GM23338 (cell line): ENCODE results near the gene IRF1. TPM values are rescaled to one million over a fixed set of nuclear protein-coding genes. Genes with fewer than 3 reads are reported as not detected.

Source experiments
- ATAC-seq: fragments of 200-7000 bp; cut with Tn5 transposase; 3 replicates; pipeline ENCODE4 v1.9.1; 2020
- DNase-seq: peaks from one replicate; pipeline ENCODE4 v3.0.0-alpha.2; 2015; ENCODE audit warnings: low spot score
- H2AFZ ChIP-seq: fragments of 200-600 bp; sonication (generic); 2 replicates; pipeline ENCODE4 v1.8.0; 2016; ENCODE audit warnings: antibody characterized with exemption, mild to moderate bottlenecking, moderate library complexity
- H3F3A ChIP-seq: fragments of 200-600 bp; sonication (generic); replicated peaks from 2 replicates; pipeline ENCODE4 v1.8.0; 2017; ENCODE audit warnings: antibody characterized with exemption, mixed run types, low read depth
- H3K27ac ChIP-seq: fragments of 200-600 bp; sonication (generic); 2 replicates; pipeline ENCODE4 v1.6.1; 2016; ENCODE audit warnings: low read depth
- H3K27me3 ChIP-seq: fragments of 200-600 bp; sonication (generic); 2 replicates; pipeline ENCODE4 v1.8.0; 2016; ENCODE audit warnings: mild to moderate bottlenecking, mixed run types, moderate library complexity; ENCODE audit not compliant: insufficient read depth
- H3K36me3 ChIP-seq: fragments of 200-600 bp; sonication (generic); 2 replicates; pipeline ENCODE4 v1.8.0; 2016; ENCODE audit warnings: mild to moderate bottlenecking; ENCODE audit not compliant: insufficient read depth
- H3K4me1 ChIP-seq: fragments of 200-600 bp; sonication (generic); 2 replicates; pipeline ENCODE4 v1.8.0; 2016; ENCODE audit warnings: mild to moderate bottlenecking, moderate library complexity; ENCODE audit not compliant: insufficient read depth
- H3K4me2 ChIP-seq: fragments of 200-600 bp; sonication (generic); 2 replicates; pipeline ENCODE4 v1.7.1; 2017; ENCODE audit warnings: mixed run types
- H3K4me3 ChIP-seq: fragments of 200-600 bp; sonication (generic); 2 replicates; pipeline ENCODE4 v1.6.1; 2016; ENCODE audit warnings: mixed run types
- H3K79me2 ChIP-seq: fragments of 200-600 bp; sonication (generic); replicated peaks from 2 replicates; pipeline ENCODE4 v1.8.0; 2017; ENCODE audit warnings: mild to moderate bottlenecking; ENCODE audit not compliant: insufficient read depth
- H3K9me2 ChIP-seq: fragments of 200-600 bp; sonication (generic); 2 replicates; pipeline ENCODE4 v1.8.0; 2017; ENCODE audit not compliant: insufficient read depth
- H4K20me1 ChIP-seq: fragments of 200-600 bp; sonication (generic); replicated peaks from 2 replicates; pipeline ENCODE4 v1.8.0; 2017; ENCODE audit warnings: mild to moderate bottlenecking; ENCODE audit not compliant: insufficient read depth
- H3K27ac Mint-ChIP-seq: 2 replicates; pipeline ENCODE4 v1.8.0; 2020; ENCODE audit warnings: inconsistent platforms, mild to moderate bottlenecking, moderate library complexity, mixed read lengths
- H3K27me3 Mint-ChIP-seq: 3 replicates; pipeline ENCODE4 v1.8.0; 2022; ENCODE audit warnings: low read depth, mild to moderate bottlenecking, moderate library complexity, mixed read lengths, inconsistent platforms; ENCODE audit not compliant: insufficient read depth, poor library complexity
- H3K36me3 Mint-ChIP-seq: 3 replicates; pipeline ENCODE4 v1.8.0; 2021; ENCODE audit warnings: low read depth, mild to moderate bottlenecking, inconsistent platforms, moderate library complexity, mixed read lengths
- H3K4me1 Mint-ChIP-seq: 3 replicates; pipeline ENCODE4 v1.8.0; 2020; ENCODE audit warnings: mild to moderate bottlenecking, inconsistent platforms, mixed read lengths
- H3K4me3 Mint-ChIP-seq: 3 replicates; pipeline ENCODE4 v1.8.0; 2021; ENCODE audit warnings: moderate library complexity, mild to moderate bottlenecking, inconsistent platforms, mixed read lengths
- H3K9me3 Mint-ChIP-seq: 3 replicates; pipeline ENCODE4 v1.8.0; 2020; ENCODE audit warnings: moderate library complexity, mild to moderate bottlenecking, inconsistent platforms, mixed read lengths
- CREB1 ChIP-seq: fragments of 250-450 bp; sonication (Bioruptor Pico); IDR thresholded peaks from 2 replicates; pipeline ENCODE4 v1.5.0; 2020; ENCODE audit warnings: low read depth, mild to moderate bottlenecking, moderate library complexity
- CTCF ChIP-seq, 2 experiments: fragments of 200-600 bp in 1 of 2; sonication (generic) in 1 of 2; conservative IDR thresholded peaks; 2 replicates each; pipeline versions ENCODE4 v1.5.1 to v1.6.1; 2016 to 2017; ENCODE audit warnings: antibody characterized with exemption in 2 of 2, low read depth in 2 of 2, mild to moderate bottlenecking in 2 of 2, moderate library complexity in 1 of 2
- ETS1 ChIP-seq: IDR thresholded peaks from 2 replicates; pipeline ENCODE4 v1.6.1; 2016; ENCODE audit warnings: antibody characterized with exemption
- EZH2 ChIP-seq: fragments of 200-600 bp; sonication (generic); IDR thresholded peaks from one replicate; pipeline ENCODE4 v1.8.0; 2017; ENCODE audit warnings: antibody characterized with exemption, mild to moderate bottlenecking, low read depth; ENCODE audit not compliant: unreplicated experiment
- POLR2AphosphoS5 ChIP-seq: IDR thresholded peaks from 2 replicates; pipeline ENCODE4 v1.6.1; 2016; ENCODE audit warnings: antibody characterized with exemption, low read depth
- STAT1 ChIP-seq: IDR thresholded peaks from one replicate; pipeline ENCODE4 v1.6.1; 2016; ENCODE audit warnings: antibody characterized with exemption; ENCODE audit not compliant: unreplicated experiment
- ZNF114 ChIP-seq: fragments of 250-450 bp; sonication (Bioruptor Pico); IDR thresholded peaks from 2 replicates; pipeline ENCODE4 v1.5.0; 2020; ENCODE audit warnings: mild to moderate bottlenecking, moderate library complexity
- ZNF331 ChIP-seq: fragments of 250-450 bp; sonication (Bioruptor Pico); IDR thresholded peaks from 2 replicates; pipeline ENCODE4 v1.5.0; 2020; ENCODE audit warnings: low read depth, mild to moderate bottlenecking, moderate library complexity
- ZNF462 ChIP-seq: fragments of 250-450 bp; sonication (Bioruptor Pico); IDR thresholded peaks from 2 replicates; pipeline ENCODE4 v1.5.0; 2020; ENCODE audit warnings: mild to moderate bottlenecking, moderate library complexity
- polyA plus RNA-seq: library from polyadenylated mRNA; unstranded; fragments of >200 nt; fragmentation: Nextera tagmentation; extraction: Ambion mirVana; gene quantifications from 2 replicates; pipeline ENCODE4 v1.2.1, GENCODE V29; 2016
- total RNA-seq: library from RNA; depleted of rRNA; stranded (reverse); fragments of >200 nt; shearing (Covaris generic); gene quantifications from 2 replicates; pipeline ENCODE4 v1.2.3, GENCODE V29; 2014

Gene IRF1
- total and polyA plus RNA-seq, 2 experiments from 2014 or later, result 6.9 to 8.6 TPM

GRCh38 chr5:132462333-132462732 lies 28.2 kb downstream of the IRF1 start (continued):
- TF ChIP-seq ZNF462 (CRISPR knock-in tag) (no peak), POLR2AphosphoS5 (no peak), ZNF114 (CRISPR knock-in tag) (no peak), ETS1 (no peak), STAT1 (no peak), ZNF331 (CRISPR knock-in tag) (no peak), EZH2 (no peak)

- DNase-seq (no peak), ATAC-seq (no peak)
- Mint-ChIP-seq H3K9me3 (no peaks in the 10 kb centered on the region; the same call in 2 of the 3 replicates), H3K27ac (no peak overlapping the region), H3K27me3 (peaks cover 6% of the 10 kb centered on the region), H3K36me3 (no peaks in the 10 kb centered on the region; the same call in 2 of the 3 replicates), H3K4me1 (peaks cover 35% of the 10 kb centered on the region), H3K4me3 (no peak overlapping the region)
- Histone ChIP-seq H4K20me1 (no peaks in the 10 kb centered on the region), H3K4me2 (no peak overlapping the region), H2AFZ (no peak overlapping the region), H3K4me3 (no peak overlapping the region), H3K79me2 (no peaks in the 10 kb centered on the region), H3K9me2 (no peaks in the 10 kb centered on the region), H3K36me3 (no peaks in the 10 kb centered on the region), H3K4me1 (peaks cover 22% of the 10 kb centered on the region), H3K27ac (no peak overlapping the region), H3F3A (0 out of 2 replicates have a peak, but pooled peaks cover 4% of the 10 kb centered on the region), H3K27me3 (no peaks in the 10 kb centered on the region)
- no peak for TF ChIP-seq POLR2AphosphoS5
- TF ChIP-seq CTCF (conservative IDR thresholded peaks at IDR 0.05; ENCODE audit: low read depth in 2 of 2), result no peak
- TF ChIP-seq CREB1 (CRISPR knock-in tag), result no peak
- TF ChIP-seq EZH2, result no peak
- no peak for TF ChIP-seq ZNF331 (CRISPR knock-in tag)
Measured at GRCh38 chr5:132461569-132462070, 29.0 kb downstream of the IRF1 start.
